GM12878 (cell line): ENCODE measurements around the gene TRIM3. TPM values are rescaled to one million over a fixed set of nuclear protein-coding genes. Genes with fewer than 3 reads are reported as not detected.
A peak's percentile ranks its signal among the peaks of the same experiment; 100 is the strongest.

Source experiments
- ATAC-seq: fragments of 200-7000 bp; cut with Tn5 transposase; 3 replicates; pipeline ENCODE4 v1.9.1; 2020; ENCODE audit warnings: mild to moderate bottlenecking, moderate library complexity
- BruUV-seq: library from RNA; stranded (reverse); fragments of 400-500 nt; replicated peaks from 2 replicates; lab custom pipeline; 2021; lab: Mats Ljungman, UMichigan
- CTCF ChIA-PET: fragments of 300-600 bp; sonication (Branson Sonifier 250); formaldehyde crosslinking; extraction: SDS; loops from one replicate; lab custom pipeline; 2021; ENCODE audit warnings: inconsistent platforms; lab: Yijun Ruan, JAX
- POLR2A ChIA-PET: fragments of 350-600 bp; formaldehyde crosslinking; extraction: SDS; loops from one replicate; lab custom pipeline; 2021; ENCODE audit warnings: inconsistent platforms; lab: Charles Lee
- RAD21 ChIA-PET: fragments of 300-600 bp; sonication (Branson Sonifier 250); formaldehyde crosslinking; loops from one replicate; lab custom pipeline; 2023; ENCODE audit warnings: antibody characterized with exemption; ENCODE audit not compliant: unreplicated experiment; lab: Charles Lee
- SMC1A ChIA-PET: fragments of 300-600 bp; sonication (Branson Sonifier 250); formaldehyde crosslinking; loops from one replicate; lab custom pipeline; 2023; ENCODE audit not compliant: unreplicated experiment, uncharacterized antibody; lab: Charles Lee
- DNase-seq: peaks from one replicate; pipeline ENCODE4 v3.0.0-alpha.2; 2011; ENCODE audit warnings: low read depth, low spot score
- FAIRE-seq: peaks from 3 replicates; lab custom pipeline; 2011; peaks lifted over from hg19 to GRCh38; lab: Jason Lieb, UNC
- H2AFZ ChIP-seq: 2 replicates; pipeline ENCODE4 v1.6.0; 2011; ENCODE audit warnings: low read depth, low read length, control low read depth; ENCODE audit not compliant: control insufficient read depth
- H3K27ac ChIP-seq: 2 replicates; pipeline ENCODE4 v1.5.1; 2011; ENCODE audit warnings: control low read depth; ENCODE audit not compliant: control insufficient read depth, insufficient read depth
- H3K27me3 ChIP-seq, 2 experiments: replicated peaks in 1 of 2; 2 replicates each; pipeline versions ENCODE4 v1.6.0 to v1.6.1; 2011; ENCODE audit warnings: low read length in 1 of 2; ENCODE audit not compliant: control insufficient read depth in 2 of 2, insufficient read depth in 2 of 2
- H3K36me3 ChIP-seq, 2 experiments: 2 replicates each; pipeline ENCODE4 v1.5.1; 2011; ENCODE audit warnings: low read length in 1 of 2; ENCODE audit not compliant: control insufficient read depth in 2 of 2, insufficient read depth in 2 of 2
- H3K4me1 ChIP-seq: 2 replicates; pipeline ENCODE4 v1.6.1; 2011; ENCODE audit warnings: mild to moderate bottlenecking, low read length, moderate library complexity, mixed read lengths; ENCODE audit not compliant: control insufficient read depth, insufficient read depth
- H3K4me2 ChIP-seq: 2 replicates; pipeline ENCODE4 v1.6.0; 2011; ENCODE audit warnings: control low read depth; ENCODE audit not compliant: control insufficient read depth, insufficient read depth
- H3K4me3 ChIP-seq: fragments of 200-600 bp; sonication (generic); 2 replicates; pipeline ENCODE4 v1.5.1; 2016
- H3K79me2 ChIP-seq: 2 replicates; pipeline ENCODE4 v1.6.0; 2011; ENCODE audit warnings: low read length; ENCODE audit not compliant: control insufficient read depth, insufficient read depth
- H3K9ac ChIP-seq: 2 replicates; pipeline ENCODE4 v1.8.0; 2011; ENCODE audit warnings: low read length, control low read depth, mixed read lengths; ENCODE audit not compliant: control insufficient read depth, insufficient read depth
- H3K9me3 ChIP-seq: replicated peaks from 3 replicates; pipeline ENCODE4 v1.5.1; 2011; ENCODE audit warnings: mild to moderate bottlenecking, low read length; ENCODE audit not compliant: control insufficient read depth, insufficient read depth
- H4K20me1 ChIP-seq: 2 replicates; pipeline ENCODE4 v1.6.0; 2011; ENCODE audit not compliant: control insufficient read depth, insufficient read depth
- ATF7 ChIP-seq: fragments of 450-650 bp; IDR thresholded peaks from 2 replicates; pipeline ENCODE4 v1.6.1; 2016; ENCODE audit warnings: low read depth, mild to moderate bottlenecking
- E2F8 ChIP-seq: fragments of 450-650 bp; IDR thresholded peaks from 2 replicates; pipeline ENCODE4 v1.6.1; 2018; ENCODE audit warnings: mild to moderate bottlenecking, low read depth, moderate library complexity; ENCODE audit not compliant: partially characterized antibody
- HCFC1 ChIP-seq: fragments of 150-350 bp; IDR thresholded peaks from 2 replicates; pipeline ENCODE4 v1.6.1; 2014; ENCODE audit warnings: low read length
- IKZF2 ChIP-seq, 2 experiments: fragments of 450-650 bp; IDR thresholded peaks; 2 replicates each; pipeline ENCODE4 v1.6.1; 2017; ENCODE audit warnings: mild to moderate bottlenecking in 2 of 2, moderate library complexity in 2 of 2
- MEF2B ChIP-seq: fragments of 450-650 bp; IDR thresholded peaks from 2 replicates; pipeline ENCODE4 v1.6.1; 2018; ENCODE audit warnings: mild to moderate bottlenecking, moderate library complexity; ENCODE audit not compliant: partially characterized antibody, poor library complexity, severe bottlenecking
- MTA3 ChIP-seq: IDR thresholded peaks from 2 replicates; pipeline ENCODE4 v1.6.1; 2012; ENCODE audit warnings: low read length, inconsistent platforms, borderline replicate concordance
- NFYB ChIP-seq: IDR thresholded peaks from 2 replicates; pipeline ENCODE4 v1.6.1; 2011; ENCODE audit warnings: low read depth, mild to moderate bottlenecking, low read length, improper control_type of control experiment, moderate library complexity; ENCODE audit not compliant: insufficient read depth
- PAX8 ChIP-seq: fragments of 450-650 bp; IDR thresholded peaks from 2 replicates; pipeline ENCODE4 v1.6.1; 2017; ENCODE audit warnings: mild to moderate bottlenecking, moderate library complexity
- PML ChIP-seq: IDR thresholded peaks from 2 replicates; pipeline ENCODE4 v1.6.1; 2012; ENCODE audit warnings: low read length, inconsistent platforms
- TCF7 ChIP-seq: IDR thresholded peaks from 2 replicates; pipeline ENCODE4 v1.6.1; 2014; ENCODE audit warnings: antibody characterized with exemption, borderline replicate concordance
- ZNF24 ChIP-seq: fragments of 450-650 bp; IDR thresholded peaks from 2 replicates; pipeline ENCODE4 v1.6.1; 2017; ENCODE audit warnings: antibody characterized with exemption, mild to moderate bottlenecking
- WGBS: methylation state at CpG from one replicate; pipeline ENCODE4 v1.1.6; 2016; ENCODE audit warnings: low lambda C conversion rate; ENCODE audit not compliant: insufficient replicate concordance, insufficient coverage; ENCODE audit errors: missing lambda C conversion rate; 5-methylcytosine and 5-hydroxymethylcytosine counted together
- in situ Hi-C: fragments of 300-500 bp; cut with MboI; formaldehyde crosslinking; loops from 9 replicates; pipeline ENCODE4 v1.14.3; 2018; ENCODE audit warnings: mixed read lengths
- intact Hi-C: fragments of 100-400 bp; cut with micrococcal nuclease; formaldehyde crosslinking; loops from one replicate; pipeline ENCODE4 v1.14.2; 2022; ENCODE audit not compliant: unreplicated experiment
- polyA plus RNA-seq, 11 experiments: library from polyadenylated mRNA; depleted of rRNA in 4 of 11; unstranded in 6 of 11; stranded (reverse) in 5 of 11; fragments of >200 nt; fragmentation: Nextera tagmentation in 4 of 11; fragmentation: Illumina TruSeq in 1 of 11; extraction: Ambion mirVana in 4 of 11; extraction: Trizol in 1 of 11; gene quantifications; 1 replicate in 1 of 11; 2 replicates in 10 of 11; pipeline versions ENCODE4 v1.2.1 to v1.2.3, GENCODE V29; 2011 to 2016; ENCODE audit warnings: inconsistent platforms in 2 of 11, missing spikeins in 2 of 11, low read depth in 1 of 11
- total RNA-seq, 4 experiments: library from RNA; depleted of rRNA in 3 of 4; stranded (reverse); fragments of >200 nt in 3 of 4; fragmentation: Illumina TruSeq in 1 of 4; extraction: Trizol in 1 of 4; gene quantifications; 2 replicates each; pipeline versions ENCODE4 v1.2.1 to v1.2.3, GENCODE V29; 2013 to 2021

The TRIM3 gene
- total and polyA plus RNA-seq, 10 of the 15 experiments (the other 5 are each of a cell fraction or from before 2014, with no cell fraction given): 0.34 to 11.8 (median 4.8) TPM

- WGBS: 28% methylated on average over 7 of the region's 7 CpGs
- no peaks in the 10 kb centered on the region for H4K20me1 ChIP-seq
- intact Hi-C loops: loop anchor here (5.0 kb wide), 1 partner anchor 72 kb away; no protein-coding TSS in a partner anchor
- peaks cover 1 to 10% of the 10 kb centered on the region in 2 experiments; a peak in 3 of 4 replicates for H3K36me3 ChIP-seq
- H3K9ac ChIP-seq: peak overlapping the region; percentile 32; the same call in 1 of the 2 replicates
- BruUV-seq: no TSS peak
- POLR2A ChIA-PET: interaction anchor here (1.2 kb wide), 1 partner anchor 11 kb away, joined by 3 read pairs; no protein-coding TSS in a partner anchor
- FAIRE-seq (no peak), ATAC-seq (no peak; the same call in 2 of the 3 replicates)
- peak overlapping the region; percentile 62; the same call in 1 of the 2 replicates for H2AFZ ChIP-seq
- peaks cover 8% of the 10 kb centered on the region for H3K4me1 ChIP-seq
- SMC1A ChIA-PET: interaction anchor here (0.7 to 2.4 kb wide), 4 partner anchors 9 to 122 kb away, joined by 3 to 8 read pairs (median 3); no protein-coding TSS in a partner anchor
- peak overlapping the region; percentile 84 for H3K4me2 ChIP-seq
- H3K9me3 ChIP-seq: no peaks in the 10 kb centered on the region
- no peaks in the 10 kb centered on the region for H3K27me3 ChIP-seq
- no peak for TF ChIP-seq IKZF2 (IDR thresholded peaks at IDR 0.05)
- TF ChIP-seq MTA3: no peak
- TF ChIP-seq, all 136 proteins: peak for 0
- DNase-seq: no peak
- peak overlapping the region; percentile 61; the same call in 1 of the 2 replicates for H3K4me3 ChIP-seq
- RAD21 ChIA-PET: no interaction called here
- in situ Hi-C loops: no loop called here
- H3K79me2 ChIP-seq: peaks cover 1% of the 10 kb centered on the region
- CTCF ChIA-PET: no interaction called here
- no peak overlapping the region for H3K27ac ChIP-seq
Measured at GRCh38 chr11:6474413-6474792, 662 bp upstream of the TRIM3 start.

- in situ Hi-C loops: no loop called here
- peaks cover 15% of the 10 kb centered on the region for H3K4me1 ChIP-seq
- SMC1A ChIA-PET: interaction anchor here (2.0 to 2.2 kb wide), 3 partner anchors 11 to 94 kb away, joined by 4 to 6 read pairs (median 5); no protein-coding TSS in a partner anchor
- H3K4me2 ChIP-seq: peak overlapping the region; percentile 95
- H3K4me3 ChIP-seq: peak overlapping the region; percentile 38; the same call in 1 of the 2 replicates
- BruUV-seq: no TSS peak
- H3K9me3 ChIP-seq: no peaks in the 10 kb centered on the region
- POLR2A ChIA-PET: interaction anchor here (0.8 to 1.3 kb wide), 3 partner anchors 12 to 83 kb away, joined by 3 to 4 read pairs (median 3); partner anchors contain the start of gene SMPD1
- no peak overlapping the region for H3K27ac ChIP-seq
- ATAC-seq (no peak), FAIRE-seq (no peak), DNase-seq (no peak)
- no peak overlapping the region; the same call in 1 of the 2 replicates for H3K9ac ChIP-seq
- H3K27me3 ChIP-seq: no peaks in the 10 kb centered on the region
- H3K36me3 ChIP-seq: peaks cover 1 to 5% of the 10 kb centered on the region in 2 experiments; a peak in 2 of 4 replicates
- no peak overlapping the region; the same call in 1 of the 2 replicates for H2AFZ ChIP-seq
- WGBS: 50% methylated on average over 1 of the region's 1 CpG
- H4K20me1 ChIP-seq: no peaks in the 10 kb centered on the region
- intact Hi-C loops: loop anchor here (5.0 kb wide), 1 partner anchor 71 kb away; no protein-coding TSS in a partner anchor
- H3K79me2 ChIP-seq: no peaks in the 10 kb centered on the region
- CTCF ChIA-PET: interaction anchor here (0.9 to 2.1 kb wide), 3 partner anchors 8 to 94 kb away, joined by 3 to 8 read pairs (median 3); partner anchors contain the start of genes ARFIP2 and TIMM10B
- RAD21 ChIA-PET: interaction anchor here (1.5 kb wide), 1 partner anchor 94 kb away, joined by 3 read pairs; no protein-coding TSS in a partner anchor
- TF ChIP-seq TCF7 (no peak), PAX8 (no peak), E2F8 (no peak), NFYB (no peak), HCFC1 (no peak), IKZF2 (IDR thresholded peaks at IDR 0.05) (no peak), ATF7 (no peak), ZNF24 (no peak), PML (no peak), MEF2B (no peak)
Measured at GRCh38 chr11:6472934-6473333, 807 bp downstream of the TRIM3 start.
